Measurements from ENCODE around the gene ZNF599. TPM values are rescaled to one million over a fixed set of nuclear protein-coding genes. Genes with fewer than 3 reads are reported as not detected.
A peak's percentile ranks its signal among the peaks of the same experiment; 100 is the strongest.

ZNF599 gene
- polyA plus RNA-seq, 1 experiment: 7.1 TPM

GRCh38 chr19:34744896-34745690 is 27.9 kb downstream of the ZNF599 start:
- TF ChIP-seq CTCF (IDR thresholded peaks at IDR 0.05; ENCODE audit: insufficient read depth, low read depth, low read length): no peak
- Histone ChIP-seq H3K36me3 (ENCODE audit: control insufficient read depth, insufficient read depth, low read length) (no peaks in the 10 kb centered on the region; the same call in 1 of the 2 replicates), H3K4me3 (ENCODE audit: low read depth, low read length) (no peak overlapping the region), H3K27me3 (ENCODE audit: control insufficient read depth, insufficient read depth, low read length) (no peaks in the 10 kb centered on the region)
- ChIA-PET CTCF (interaction anchor here (0.7 kb wide), 1 partner anchor 56 kb away, joined by 4 read pairs; no protein-coding TSS in a partner anchor), POLR2A (no interaction called here)
- no peak for DNase-seq (ENCODE audit: low read depth)

- DNase-seq (ENCODE audit: low read depth): no peak
- TF ChIP-seq CTCF (IDR thresholded peaks at IDR 0.05; ENCODE audit: insufficient read depth, low read depth, low read length): no peak
- no peaks in the 10 kb centered on the region for H3K27me3 ChIP-seq (ENCODE audit: control insufficient read depth, insufficient read depth, low read length)
- CTCF ChIA-PET: no interaction called here
- H3K36me3 ChIP-seq (ENCODE audit: control insufficient read depth, insufficient read depth, low read length): peaks cover 8% of the 10 kb centered on the region
- POLR2A ChIA-PET: no interaction called here
- peak overlapping the region; percentile 86 for H3K4me3 ChIP-seq (ENCODE audit: low read depth, low read length)
Observed at GRCh38 chr19:34734537-34735103, 38.4 kb downstream of the ZNF599 start.

GRCh38 chr19:34733746-34734536 is 39.1 kb downstream of the ZNF599 start, which contains the start of gene ZNF181:
TSS of gene ZNF181 (plus strand) at chr19:34734243. CDS start at chr19:34735038, 795 bp downstream.
- peak; percentile 49 for DNase-seq (ENCODE audit: low read depth)
- Histone ChIP-seq H3K27me3 (ENCODE audit: control insufficient read depth, insufficient read depth, low read length) (no peaks in the 10 kb centered on the region), H3K36me3 (ENCODE audit: control insufficient read depth, insufficient read depth, low read length) (peaks cover 5% of the 10 kb centered on the region), H3K4me3 (ENCODE audit: low read depth, low read length) (peak within 1 kb of the TSS; percentile 86)
- POLR2A ChIA-PET: interaction anchor here (1.0 kb wide), 1 partner anchor 51 kb away, joined by 4 read pairs; no protein-coding TSS in a partner anchor
- CTCF ChIA-PET: no interaction called here
- TF ChIP-seq CTCF (IDR thresholded peaks at IDR 0.05; ENCODE audit: insufficient read depth, low read depth, low read length): no peak

- Histone ChIP-seq H3K36me3 (ENCODE audit: control insufficient read depth, insufficient read depth, low read length) (peaks cover 4% of the 10 kb centered on the region), H3K4me3 (ENCODE audit: low read depth, low read length) (peak overlapping the region; percentile 86), H3K27me3 (ENCODE audit: control insufficient read depth, insufficient read depth, low read length) (no peaks in the 10 kb centered on the region)
- DNase-seq (ENCODE audit: low read depth): no peak
- no peak for TF ChIP-seq CTCF (IDR thresholded peaks at IDR 0.05; ENCODE audit: insufficient read depth, low read depth, low read length)
- CTCF ChIA-PET: no interaction called here
- POLR2A ChIA-PET: interaction anchor here (0.6 to 1.0 kb wide), 2 partner anchors 51 to 87 kb away, joined by 4 to 8 read pairs; no protein-coding TSS in a partner anchor
Observed at GRCh38 chr19:34733266-34733745, 39.7 kb downstream of the ZNF599 start.
